Endothelial cell of umbilical vein (primary cell): ENCODE data around the gene CERS6. TPM values are rescaled to one million over a fixed set of nuclear protein-coding genes. Genes with fewer than 3 reads are reported as not detected.
A peak's percentile ranks its signal among the peaks of the same experiment; 100 is the strongest.

Experiments
- BruUV-seq: library from RNA; stranded (reverse); fragments of 400-500 nt; replicated peaks from 2 replicates; lab custom pipeline; 2021; lab: Mats Ljungman, UMichigan
- CTCF ChIA-PET: fragments of 300-600, 350-600 bp; sonication (Branson Sonifier 250); formaldehyde crosslinking; loops from one replicate; lab custom pipeline; 2021; ENCODE audit warnings: antibody characterized with exemption, inconsistent platforms; lab: Charles Lee
- POLR2A ChIA-PET: fragments of 300-600, 350-600 bp; sonication (Branson Sonifier 250); formaldehyde crosslinking; loops from one replicate; lab custom pipeline; 2021; ENCODE audit warnings: antibody characterized with exemption, inconsistent platforms; lab: Charles Lee
- DNase-seq: peaks from one replicate; pipeline ENCODE4 v3.0.0-alpha.2; 2011; ENCODE audit warnings: low read depth, low spot score
- FAIRE-seq: peaks from 2 replicates; lab custom pipeline; 2011; peaks lifted over from hg19 to GRCh38; lab: Jason Lieb, UNC
- H2AFZ ChIP-seq: 2 replicates; pipeline ENCODE4 v1.6.0; 2012; ENCODE audit warnings: low read depth, low read length, control low read depth, inconsistent platforms
- H3K27ac ChIP-seq: 2 replicates; pipeline ENCODE4 v1.5.1; 2011; ENCODE audit warnings: low read depth, mild to moderate bottlenecking, control low read depth, low read length, moderate library complexity; ENCODE audit not compliant: insufficient read depth
- H3K27me3 ChIP-seq, 2 experiments: 2 replicates each; pipeline versions ENCODE4 v1.6.0 to v1.6.1; 2011; ENCODE audit warnings: low read length in 2 of 2, mixed read lengths in 1 of 2; ENCODE audit not compliant: control insufficient read depth in 2 of 2, insufficient read depth in 2 of 2
- H3K36me3 ChIP-seq, 2 experiments: 2 replicates in 1 of 2; 3 replicates in 1 of 2; pipeline ENCODE4 v1.5.1; 2011; ENCODE audit warnings: low read length in 2 of 2, mild to moderate bottlenecking in 1 of 2, moderate library complexity in 1 of 2; ENCODE audit not compliant: control insufficient read depth in 2 of 2, insufficient read depth in 2 of 2; ENCODE audit errors: extremely low read depth in 1 of 2
- H3K4me1 ChIP-seq: 3 replicates; pipeline ENCODE4 v1.5.1; 2011; ENCODE audit warnings: mild to moderate bottlenecking, low read length; ENCODE audit not compliant: control insufficient read depth, insufficient read depth; ENCODE audit errors: extremely low read depth
- H3K4me2 ChIP-seq: 2 replicates; pipeline ENCODE4 v1.6.1; 2011; ENCODE audit warnings: low read length, control low read depth, mixed read lengths; ENCODE audit not compliant: insufficient read depth
- H3K4me3 ChIP-seq, 3 experiments: fragments of 200-600 bp in 1 of 3; sonication (generic), shearing (Covaris generic) in 1 of 3; replicated peaks in 1 of 3; 2 replicates each; pipeline ENCODE4 v1.5.1; 2011 to 2016; ENCODE audit warnings: control low read depth in 3 of 3, low read length in 3 of 3, mild to moderate bottlenecking in 2 of 3, inconsistent platforms in 1 of 3, low read depth in 1 of 3, moderate library complexity in 1 of 3; ENCODE audit not compliant: insufficient read depth in 1 of 3
- H3K79me2 ChIP-seq: 2 replicates; pipeline ENCODE4 v1.6.0; 2012; ENCODE audit warnings: low read length, inconsistent platforms; ENCODE audit not compliant: control insufficient read depth, insufficient read depth
- H3K9ac ChIP-seq: replicated peaks from 2 replicates; pipeline ENCODE3; 2011; ENCODE audit warnings: low read length, control low read depth; ENCODE audit not compliant: insufficient read depth; ENCODE audit errors: extremely low read depth
- H3K9me1 ChIP-seq: replicated peaks from 3 replicates; pipeline ENCODE4 v1.6.0; 2011; ENCODE audit warnings: mild to moderate bottlenecking, low read length; ENCODE audit not compliant: control insufficient read depth, insufficient read depth; ENCODE audit errors: extremely low read depth
- H3K9me3 ChIP-seq: replicated peaks from 2 replicates; pipeline ENCODE4 v1.5.1; 2012; ENCODE audit warnings: low read length, inconsistent platforms; ENCODE audit not compliant: control insufficient read depth, insufficient read depth
- H4K20me1 ChIP-seq: replicated peaks from 2 replicates; pipeline ENCODE3; 2011; ENCODE audit warnings: mild to moderate bottlenecking, low read length; ENCODE audit not compliant: control insufficient read depth, insufficient read depth; ENCODE audit errors: extremely low read depth
- CTCF ChIP-seq, 2 donors: IDR thresholded peaks; 1 replicate in 1 of 2; 2 replicates in 1 of 2; pipeline ENCODE4 v1.5.1; 2011; ENCODE audit warnings: low read length in 2 of 2, mild to moderate bottlenecking in 2 of 2, moderate library complexity in 2 of 2, control low read depth in 1 of 2, inconsistent platforms in 1 of 2, low read depth in 1 of 2; ENCODE audit not compliant: insufficient read depth in 1 of 2; ENCODE audit errors: extremely low read depth in 1 of 2
- JUN ChIP-seq: IDR thresholded peaks from 2 replicates; pipeline ENCODE4 v1.6.1; 2011; ENCODE audit warnings: borderline replicate concordance, low read depth; ENCODE audit not compliant: insufficient read length, insufficient read depth
- MAX ChIP-seq: IDR thresholded peaks from 2 replicates; pipeline ENCODE4 v1.6.1; 2011; ENCODE audit not compliant: insufficient read depth, insufficient read length
- MYC ChIP-seq: IDR thresholded peaks from one replicate; pipeline ENCODE4 v1.6.1; 2011; ENCODE audit warnings: mild to moderate bottlenecking, low read depth, low read length
- POLR2A ChIP-seq: IDR thresholded peaks from 2 replicates; pipeline ENCODE4 v1.6.1; 2012; ENCODE audit warnings: low read depth, mild to moderate bottlenecking, control low read depth, low read length
- dilution Hi-C: fragments of 300-500 bp; cut with MboI; formaldehyde crosslinking; loops from one replicate; pipeline ENCODE4 v1.15.0; 2019; ENCODE audit warnings: low sequenced_read_pairs; ENCODE audit not compliant: extremely low pct_ligation_motif_present
- intact Hi-C: fragments of 100-400 bp; cut with micrococcal nuclease; formaldehyde crosslinking; loops from one replicate; pipeline ENCODE4 v1.10.0; 2022
- polyA plus RNA-seq, 4 experiments: library from polyadenylated mRNA; depleted of rRNA in 3 of 4; stranded (reverse) in 3 of 4; unstranded in 1 of 4; fragments of >200 nt; gene quantifications; 2 replicates each; pipeline versions ENCODE4 v1.2.1 to v1.2.3, GENCODE V29; 2011 to 2012; ENCODE audit warnings: missing spikeins in 1 of 4
- total RNA-seq: library from RNA; stranded (reverse); gene quantifications from 2 replicates; pipeline ENCODE4 v1.2.3, GENCODE V29; 2021

Gene CERS6
- total and polyA plus RNA-seq, 2 donors (not counting 3 experiments of a cell fraction or from before 2014, with no cell fraction given) = 2.7 to 11.7 TPM

GRCh38 chr2:168773128-168773527 lies 317.1 kb downstream of the CERS6 start:
- no peak overlapping the region for H3K4me2 ChIP-seq
- no peaks in the 10 kb centered on the region for H4K20me1 ChIP-seq
- H3K79me2 ChIP-seq = no peaks in the 10 kb centered on the region
- ChIA-PET CTCF (interaction anchor here (0.9 to 5.1 kb wide), 7 partner anchors 17 to 359 kb away, joined by 3 to 79 read pairs (median 4); no protein-coding TSS in a partner anchor), POLR2A (no interaction called here)
- no peak overlapping the region for H3K27ac ChIP-seq
- H3K36me3 ChIP-seq = no peaks in the 10 kb centered on the region
- BruUV-seq = no TSS peak
- no peak overlapping the region for H3K9ac ChIP-seq
- no peak overlapping the region for H3K4me3 ChIP-seq
- intact Hi-C loops (loop anchor here (1.0 to 5.0 kb wide), 4 partner anchors 147 to 448 kb away; no protein-coding TSS in a partner anchor), dilution Hi-C loops (no loop called here)
- peaks cover 4% of the 10 kb centered on the region for H3K4me1 ChIP-seq
- TF ChIP-seq JUN (no peak), MYC (no peak), CTCF (IDR thresholded peaks at IDR 0.05; ENCODE audit: extremely low read depth in 1 of 2, insufficient read depth in 1 of 2, low read depth in 1 of 2, low read length in 2 of 2) (no peak)
- no peaks in the 10 kb centered on the region for H3K27me3 ChIP-seq
- no peak overlapping the region for H2AFZ ChIP-seq
- no peak for FAIRE-seq
- DNase-seq = no peak
- no peaks in the 10 kb centered on the region for H3K9me3 ChIP-seq
- H3K9me1 ChIP-seq = no peaks in the 10 kb centered on the region

GRCh38 chr2:168773719-168774521 lies 317.8 kb downstream of the CERS6 start:
- POLR2A ChIA-PET = no interaction called here
- H4K20me1 ChIP-seq = no peaks in the 10 kb centered on the region

More at GRCh38 chr2:168773719-168774521, 317.8 kb downstream of the CERS6 start:
- Histone ChIP-seq H3K79me2 (no peaks in the 10 kb centered on the region), H2AFZ (no peak overlapping the region), H3K27ac (no peak overlapping the region), H3K9me3 (no peaks in the 10 kb centered on the region), H3K36me3 (no peaks in the 10 kb centered on the region), H3K9ac (no peak overlapping the region), H3K4me3 (no peak overlapping the region), H3K4me2 (no peak overlapping the region), H3K9me1 (no peaks in the 10 kb centered on the region), H3K4me1 (peaks cover 4% of the 10 kb centered on the region), H3K27me3 (no peaks in the 10 kb centered on the region)
- intact Hi-C loops = loop anchor here (1.0 to 5.0 kb wide), 4 partner anchors 146 to 447 kb away; no protein-coding TSS in a partner anchor
- peak; percentile 82 for DNase-seq
- no TSS peak for BruUV-seq
- dilution Hi-C loops = no loop called here
- FAIRE-seq = peak; percentile 76
- TF ChIP-seq MAX (peak; percentile 79), MYC (peak; percentile 83), POLR2A (no peak), CTCF (IDR thresholded peaks at IDR 0.05; ENCODE audit: extremely low read depth in 1 of 2, insufficient read depth in 1 of 2, low read depth in 1 of 2, low read length in 2 of 2) (peak; percentile 93 to 96)
- CTCF ChIA-PET = interaction anchor here (0.5 to 5.1 kb wide), 18 partner anchors 8 to 448 kb away, joined by 3 to 79 read pairs (median 4); no protein-coding TSS in a partner anchor
